Neural progenitor cell (in vitro differentiated cells): ENCODE results near the gene PACRG. TPM values are rescaled to one million over a fixed set of nuclear protein-coding genes. Genes with fewer than 3 reads are reported as not detected.

ENCODE experiments used
- DNase-seq: peaks from one replicate; pipeline ENCODE4 v3.0.0-alpha.2; 2016; ENCODE audit warnings: low spot score
- H2AFZ ChIP-seq: fragments of 200-600 bp; sonication (generic); replicated peaks from 2 replicates; pipeline ENCODE4 v1.6.1; 2016; ENCODE audit warnings: antibody characterized with exemption
- H3F3A ChIP-seq: fragments of 200-600 bp; sonication (generic); 2 replicates; pipeline ENCODE4 v1.6.1; 2016; ENCODE audit warnings: antibody characterized with exemption, low read depth
- H3K27ac ChIP-seq: fragments of 200-600 bp; sonication (generic); 2 replicates; pipeline ENCODE4 v1.5.1; 2016; ENCODE audit warnings: mild to moderate bottlenecking
- H3K27me3 ChIP-seq: fragments of 200-600 bp; sonication (generic); 2 replicates; pipeline ENCODE4 v1.6.1; 2016; ENCODE audit warnings: mild to moderate bottlenecking, moderate library complexity
- H3K36me3 ChIP-seq: fragments of 200-600 bp; sonication (generic); 2 replicates; pipeline ENCODE4 v1.5.1; 2016
- H3K4me1 ChIP-seq: fragments of 200-600 bp; sonication (generic); 2 replicates; pipeline ENCODE4 v1.6.1; 2016; ENCODE audit warnings: mixed run types
- H3K4me2 ChIP-seq: fragments of 200-600 bp; sonication (generic); 2 replicates; pipeline ENCODE4 v1.6.1; 2016
- H3K4me3 ChIP-seq: fragments of 200-600 bp; sonication (generic); 2 replicates; pipeline ENCODE4 v1.5.1; 2016
- H3K79me2 ChIP-seq: fragments of 200-600 bp; sonication (generic); 2 replicates; pipeline ENCODE4 v1.6.1; 2016; ENCODE audit warnings: low read depth
- H3K9ac ChIP-seq: fragments of 200-600 bp; sonication (generic); 2 replicates; pipeline ENCODE4 v1.6.1; 2016
- H3K9me3 ChIP-seq: fragments of 200-600 bp; sonication (generic); 2 replicates; pipeline ENCODE4 v1.5.1; 2016; ENCODE audit warnings: low read depth
- H4K20me1 ChIP-seq: fragments of 200-600 bp; sonication (generic); 2 replicates; pipeline ENCODE4 v1.6.1; 2016; ENCODE audit warnings: low read depth
- H3K27ac Mint-ChIP-seq: 3 replicates; pipeline ENCODE4 v1.8.0; 2021; ENCODE audit warnings: mixed read lengths
- H3K27me3 Mint-ChIP-seq: 2 replicates; pipeline ENCODE4 v1.8.0; 2022; ENCODE audit warnings: low read depth, mild to moderate bottlenecking, inconsistent platforms, moderate library complexity, mixed read lengths; ENCODE audit not compliant: insufficient read depth
- H3K36me3 Mint-ChIP-seq: 3 replicates; pipeline ENCODE4 v1.8.0; 2021; ENCODE audit warnings: mixed read lengths
- H3K4me1 Mint-ChIP-seq: 3 replicates; pipeline ENCODE4 v1.8.0; 2021; ENCODE audit warnings: mixed read lengths
- H3K4me3 Mint-ChIP-seq: 3 replicates; pipeline ENCODE4 v1.8.0; 2021; ENCODE audit warnings: mild to moderate bottlenecking, moderate library complexity, mixed read lengths
- H3K9me3 Mint-ChIP-seq: 3 replicates; pipeline ENCODE4 v1.8.0; 2020; ENCODE audit warnings: mixed read lengths
- CTCF ChIP-seq: fragments of 200-600 bp; sonication (generic); IDR thresholded peaks from 2 replicates; pipeline ENCODE4 v1.5.1; 2017; ENCODE audit warnings: antibody characterized with exemption, mild to moderate bottlenecking
- EZH2 ChIP-seq: fragments of 200-600 bp; sonication (generic); IDR thresholded peaks from 2 replicates; pipeline ENCODE4 v1.6.1; 2017; ENCODE audit warnings: antibody characterized with exemption, mild to moderate bottlenecking, moderate library complexity
- EZH2phosphoT487 ChIP-seq: fragments of 200-600 bp; sonication (generic); IDR thresholded peaks from 2 replicates; pipeline ENCODE4 v1.6.1; 2017; ENCODE audit warnings: antibody characterized with exemption
- total RNA-seq: library from RNA; depleted of rRNA; stranded (reverse); fragments of >200 nt; gene quantifications from 2 replicates; pipeline ENCODE4 v1.2.3, GENCODE V29; 2015; ENCODE audit warnings: low replicate concordance

The PACRG gene
- total RNA-seq, 1 donor from 2014 or later: 0.30 TPM

GRCh38 chr6:163237110-163237509, 509.3 kb downstream of the PACRG start:
- H3K9me3 ChIP-seq: no peaks in the 10 kb centered on the region
- Mint-ChIP-seq H3K4me3 (no peak overlapping the region), H3K9me3 (no peaks in the 10 kb centered on the region), H3K4me1 (no peaks in the 10 kb centered on the region), H3K36me3 (no peaks in the 10 kb centered on the region), H3K27ac (no peak overlapping the region), H3K27me3 (no peaks in the 10 kb centered on the region)
- H4K20me1 ChIP-seq: no peaks in the 10 kb centered on the region
- no peak overlapping the region for H2AFZ ChIP-seq
- no peak for DNase-seq
- no peaks in the 10 kb centered on the region for H3K79me2 ChIP-seq
- no peaks in the 10 kb centered on the region for H3K27me3 ChIP-seq
- H3K4me3 ChIP-seq: no peak overlapping the region
- no peaks in the 10 kb centered on the region for H3F3A ChIP-seq
- H3K36me3 ChIP-seq: no peaks in the 10 kb centered on the region
- H3K9ac ChIP-seq: no peak overlapping the region
- TF ChIP-seq EZH2 (no peak), CTCF (no peak), EZH2phosphoT487 (no peak)
- no peak overlapping the region for H3K4me2 ChIP-seq
- H3K27ac ChIP-seq: no peak overlapping the region
- H3K4me1 ChIP-seq: no peaks in the 10 kb centered on the region

GRCh38 chr6:163239572-163240340, 512.0 kb downstream of the PACRG start:
- Histone ChIP-seq H3K4me1 (no peaks in the 10 kb centered on the region), H3F3A (no peaks in the 10 kb centered on the region), H3K9ac (no peak overlapping the region), H3K9me3 (no peaks in the 10 kb centered on the region), H4K20me1 (no peaks in the 10 kb centered on the region), H3K4me3 (no peak overlapping the region), H3K27ac (no peak overlapping the region), H2AFZ (no peak overlapping the region), H3K36me3 (no peaks in the 10 kb centered on the region), H3K79me2 (no peaks in the 10 kb centered on the region), H3K4me2 (no peak overlapping the region), H3K27me3 (no peaks in the 10 kb centered on the region)
- peaks cover 8% of the 10 kb centered on the region for H3K4me1 Mint-ChIP-seq
- H3K27me3 Mint-ChIP-seq: no peaks in the 10 kb centered on the region
- H3K9me3 Mint-ChIP-seq: no peaks in the 10 kb centered on the region
- H3K4me3 Mint-ChIP-seq: no peak overlapping the region
- no peak for DNase-seq
- H3K36me3 Mint-ChIP-seq: no peaks in the 10 kb centered on the region
- TF ChIP-seq EZH2phosphoT487 (no peak), CTCF (no peak), EZH2 (no peak)
- no peak overlapping the region for H3K27ac Mint-ChIP-seq

GRCh38 chr6:163240556-163240955, 512.8 kb downstream of the PACRG start:
- no peak for DNase-seq
- no peak overlapping the region for H3K27ac Mint-ChIP-seq
- H3K27me3 ChIP-seq: no peaks in the 10 kb centered on the region
- no peak overlapping the region for H3K4me2 ChIP-seq
- H3F3A ChIP-seq: no peaks in the 10 kb centered on the region
- no peak overlapping the region for H3K27ac ChIP-seq
- H2AFZ ChIP-seq: no peak overlapping the region
- no peaks in the 10 kb centered on the region for H4K20me1 ChIP-seq
- no peaks in the 10 kb centered on the region for H3K79me2 ChIP-seq
- no peaks in the 10 kb centered on the region for H3K9me3 Mint-ChIP-seq
- H3K36me3 ChIP-seq: no peaks in the 10 kb centered on the region
- H3K4me1 Mint-ChIP-seq: peaks cover 11% of the 10 kb centered on the region
- no peak overlapping the region for H3K4me3 ChIP-seq
- H3K9ac ChIP-seq: no peak overlapping the region
- H3K4me1 ChIP-seq: no peaks in the 10 kb centered on the region
- no peak overlapping the region for H3K4me3 Mint-ChIP-seq
- H3K36me3 Mint-ChIP-seq: no peaks in the 10 kb centered on the region
- H3K9me3 ChIP-seq: no peaks in the 10 kb centered on the region
- no peaks in the 10 kb centered on the region for H3K27me3 Mint-ChIP-seq
- TF ChIP-seq EZH2phosphoT487 (no peak), CTCF (no peak), EZH2 (no peak)
